GM12891 (cell line): ENCODE results near the gene CD81.

ENCODE experiments used
- DNase-seq: peaks from one replicate; pipeline ENCODE4 v3.0.0; 2011; ENCODE audit warnings: low spot score; ENCODE audit not compliant: insufficient read length
- FAIRE-seq: peaks from 2 replicates; lab custom pipeline; 2011; peaks lifted over from hg19 to GRCh38; lab: Jason Lieb, UNC
- PAX5 ChIP-seq: IDR thresholded peaks from 2 replicates; pipeline ENCODE4 v1.6.1; 2011; ENCODE audit warnings: low read length, moderate library complexity, mild to moderate bottlenecking; ENCODE audit not compliant: insufficient read depth, severe bottlenecking
- POLR2A ChIP-seq: IDR thresholded peaks from 2 replicates; pipeline ENCODE4 v1.6.1; 2011; ENCODE audit warnings: low read depth, low read length, control low read depth
- POLR2AphosphoS5 ChIP-seq: IDR thresholded peaks from 2 replicates; pipeline ENCODE4 v1.6.1; 2011; ENCODE audit warnings: low read depth, low read length, control low read depth
- POU2F2 ChIP-seq: IDR thresholded peaks from 2 replicates; pipeline ENCODE4 v1.6.1; 2011; ENCODE audit warnings: low read depth, mild to moderate bottlenecking, control low read depth, low read length, moderate library complexity
- SPI1 ChIP-seq: IDR thresholded peaks from 2 replicates; pipeline ENCODE4 v1.6.1; 2011; ENCODE audit warnings: low read depth, low read length, control low read depth
- TAF1 ChIP-seq: IDR thresholded peaks from 2 replicates; pipeline ENCODE4 v1.6.1; 2011; ENCODE audit warnings: low read depth, low read length, control low read depth

Gene CD81

GRCh38 chr11:2365571-2366210, 11.4 kb upstream of the CD81 start:
- no peak for DNase-seq
- FAIRE-seq = no peak
- TF ChIP-seq POLR2AphosphoS5 (no peak), POU2F2 (no peak), POLR2A (no peak), SPI1 (no peak), TAF1 (no peak), PAX5 (no peak)

DNA sequence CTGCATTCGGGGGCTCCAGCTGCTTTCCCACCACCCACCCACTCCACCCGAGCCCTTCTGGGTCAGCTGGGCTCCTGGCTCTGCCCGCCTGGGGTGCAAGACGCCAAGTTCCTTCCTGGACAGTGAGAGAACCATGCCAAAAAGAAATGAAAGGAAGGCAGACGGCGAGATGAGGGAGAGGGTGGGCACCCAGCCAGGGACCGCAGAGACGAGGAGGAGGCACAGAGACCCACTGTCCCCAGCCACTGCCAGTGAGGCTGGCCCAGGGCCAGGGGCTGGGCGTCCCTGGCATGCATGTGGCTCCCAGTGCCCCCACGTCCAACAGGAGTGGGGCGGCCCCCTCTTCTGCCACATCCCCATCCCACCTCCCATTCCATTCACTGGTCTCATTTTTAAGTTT, 10.8 kb upstream of the CD81 start:
- FAIRE-seq (no peak), DNase-seq (no peak)

DNA sequence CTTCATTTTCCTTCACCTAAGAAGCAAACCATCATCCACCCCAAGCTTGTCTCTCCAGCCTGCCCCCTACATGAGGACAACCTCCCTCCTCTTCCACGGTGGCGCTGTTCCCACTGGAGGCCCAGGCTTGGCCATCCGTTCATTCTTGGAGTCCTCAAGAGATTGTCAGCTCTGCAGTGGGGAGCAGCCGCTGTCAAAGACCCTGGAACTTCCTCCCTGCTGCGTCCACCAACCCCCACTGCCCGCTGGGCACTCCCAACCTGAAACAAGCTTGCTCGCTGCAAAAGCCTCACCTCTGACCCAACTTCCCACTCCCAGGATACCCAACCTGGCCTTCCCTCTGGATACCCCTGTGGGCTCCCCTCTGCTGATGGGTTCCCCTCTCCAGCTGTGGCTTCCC, 10.4 kb upstream of the CD81 start:
- TF ChIP-seq POLR2AphosphoS5 = no peak
- TF ChIP-seq PAX5 = no peak
- TF ChIP-seq SPI1 = no peak
- TF ChIP-seq POU2F2 = no peak
- no peak for TF ChIP-seq POLR2A
- no peak for TF ChIP-seq TAF1
- DNase-seq (no peak), FAIRE-seq (no peak)

More for the DNA sequence above, 10.8 kb upstream of the CD81 start:
- TF ChIP-seq POLR2AphosphoS5 (no peak), SPI1 (no peak)

- TF ChIP-seq TAF1 = no peak
- TF ChIP-seq POU2F2 = no peak
- no peak for TF ChIP-seq SPI1
- TF ChIP-seq POLR2A = no peak
- no peak for TF ChIP-seq POLR2AphosphoS5
- TF ChIP-seq PAX5 = no peak
- no peak for DNase-seq
- FAIRE-seq = no peak
These were observed 9.6 kb upstream of the CD81 start for GRCh38 chr11:2367266-2368160.

DNA sequence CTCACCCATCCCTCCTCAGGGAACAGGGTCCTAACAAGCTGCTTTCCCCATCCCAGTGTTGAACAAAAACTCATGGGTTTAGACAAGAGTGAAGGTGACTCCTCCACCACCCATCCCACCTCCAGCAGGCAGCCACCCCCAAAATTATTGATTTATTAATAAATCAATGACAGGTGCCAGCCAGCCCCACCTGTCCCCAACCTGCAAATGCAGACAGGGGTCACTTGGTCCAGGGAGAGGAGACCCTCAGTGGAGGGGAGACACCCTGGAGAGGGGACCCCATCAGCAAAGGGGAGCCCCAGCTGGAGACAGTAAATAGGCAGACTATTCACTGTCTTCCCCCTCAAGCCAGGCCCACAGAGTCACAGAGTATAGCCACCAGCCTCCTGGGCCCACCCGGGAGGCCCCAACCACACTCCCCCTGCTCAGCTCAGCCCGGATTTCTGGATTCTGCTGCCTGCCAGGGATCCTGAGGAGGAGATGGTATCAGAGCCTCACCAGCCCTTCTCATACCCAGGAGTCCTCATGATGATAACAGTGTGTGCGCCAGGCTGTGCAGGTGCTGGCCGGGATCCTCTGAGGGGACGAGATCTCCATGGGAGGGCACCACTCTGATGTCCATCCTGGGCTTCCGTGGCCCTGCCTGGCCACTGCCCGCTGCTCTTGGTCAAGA, 8.8 kb upstream of the CD81 start:
- no peak for TF ChIP-seq POLR2A
- TF ChIP-seq PAX5 = no peak
- no peak for TF ChIP-seq POLR2AphosphoS5
- no peak for TF ChIP-seq POU2F2
- no peak for TF ChIP-seq TAF1
- TF ChIP-seq SPI1 = no peak
- DNase-seq = no peak

DNA sequence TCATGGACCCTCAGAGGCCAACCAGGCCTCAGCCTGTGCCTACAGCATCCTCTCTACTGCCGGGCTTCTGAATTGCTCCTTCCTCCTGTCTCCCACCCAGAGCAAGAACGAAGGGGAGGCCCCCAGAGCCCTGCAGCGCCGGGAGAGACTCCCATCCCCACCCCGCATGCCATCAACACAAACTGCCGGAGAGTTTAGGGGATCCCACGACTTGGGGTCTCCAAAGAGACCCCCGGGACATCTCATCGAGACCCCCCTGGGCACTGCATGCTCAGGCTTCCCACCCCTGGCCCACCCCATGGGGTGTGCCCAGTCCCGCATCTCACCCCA, 8.3 kb upstream of the CD81 start:
- no peak for FAIRE-seq
- no peak for TF ChIP-seq POU2F2
- no peak for TF ChIP-seq POLR2AphosphoS5
- TF ChIP-seq PAX5 = no peak
- no peak for TF ChIP-seq SPI1
- no peak for DNase-seq

More for the DNA sequence above, 8.8 kb upstream of the CD81 start:
- FAIRE-seq = no peak

GRCh38 chr11:2369320-2369719, 7.8 kb upstream of the CD81 start:
- TF ChIP-seq PAX5 (no peak), POLR2AphosphoS5 (no peak), POU2F2 (no peak), TAF1 (no peak), POLR2A (no peak), SPI1 (no peak)
- FAIRE-seq = no peak

GRCh38 chr11:2369896-2370295, 7.2 kb upstream of the CD81 start:
- FAIRE-seq (no peak), DNase-seq (no peak)
- TF ChIP-seq TAF1 (no peak), POLR2A (no peak), POLR2AphosphoS5 (no peak), POU2F2 (no peak), PAX5 (no peak), SPI1 (no peak)

More at GRCh38 chr11:2369320-2369719, 7.8 kb upstream of the CD81 start:
- no peak for DNase-seq

GRCh38 chr11:2374456-2375201, 2.5 kb upstream of the CD81 start:
- FAIRE-seq = no peak
- TF ChIP-seq POLR2AphosphoS5 = no peak
- no peak for DNase-seq
